ENCODE data around the gene TMEM235.
"Not testable (repeated sequence)": the region's sequence is repeated elsewhere in the genome, so short reads cannot be mapped to it uniquely, and the experiment has no call there.

The TMEM235 gene

DNA sequence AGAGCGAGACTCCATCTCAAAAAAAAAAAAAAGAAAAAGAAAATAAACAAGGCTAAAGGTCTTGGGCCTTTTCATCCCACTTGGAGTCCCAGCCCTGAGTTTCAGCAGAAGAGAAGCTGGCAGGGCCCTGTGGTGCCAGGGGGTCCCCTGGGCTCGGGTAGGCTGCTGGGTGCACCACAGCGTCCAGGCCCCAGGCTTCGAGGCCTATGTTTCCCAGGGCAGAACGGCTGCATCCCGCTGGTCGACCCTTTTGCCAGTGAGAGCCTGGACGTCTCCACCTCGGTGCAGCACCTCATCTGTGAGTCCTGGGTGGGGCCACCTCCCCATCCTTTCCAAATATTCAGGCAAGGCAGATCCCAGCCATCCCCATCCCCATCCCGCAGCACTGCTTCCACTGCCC is 2.2 kb downstream of the TMEM235 start:
- ChIA-PET CTCF (interaction anchor here (8.6 kb wide), 1 partner anchor 16 kb away, joined by 60 read pairs; no protein-coding TSS in a partner anchor), POLR2A (no interaction called here)
- no peak overlapping the region for H3K27ac ChIP-seq (ENCODE audit: extremely low read depth, low read depth, low read length)
- no peaks in the 10 kb centered on the region for H3K4me1 ChIP-seq (ENCODE audit: control insufficient read depth, insufficient read depth, low read length)
- H3K4me3 ChIP-seq (ENCODE audit: low read depth, low read length): no peak overlapping the region
- TF ChIP-seq ZNF530 (tag by site-specific recombination; IDR thresholded peaks at IDR 0.05; ENCODE audit: low read depth) (no peak), HOXA7 (CRISPR knock-in tag; IDR thresholded peaks at IDR 0.05; ENCODE audit: borderline replicate concordance) (no peak), GLI4 (tag by site-specific recombination; IDR thresholded peaks at IDR 0.05) (no peak)
- TF ChIP-seq, protein P1, sequence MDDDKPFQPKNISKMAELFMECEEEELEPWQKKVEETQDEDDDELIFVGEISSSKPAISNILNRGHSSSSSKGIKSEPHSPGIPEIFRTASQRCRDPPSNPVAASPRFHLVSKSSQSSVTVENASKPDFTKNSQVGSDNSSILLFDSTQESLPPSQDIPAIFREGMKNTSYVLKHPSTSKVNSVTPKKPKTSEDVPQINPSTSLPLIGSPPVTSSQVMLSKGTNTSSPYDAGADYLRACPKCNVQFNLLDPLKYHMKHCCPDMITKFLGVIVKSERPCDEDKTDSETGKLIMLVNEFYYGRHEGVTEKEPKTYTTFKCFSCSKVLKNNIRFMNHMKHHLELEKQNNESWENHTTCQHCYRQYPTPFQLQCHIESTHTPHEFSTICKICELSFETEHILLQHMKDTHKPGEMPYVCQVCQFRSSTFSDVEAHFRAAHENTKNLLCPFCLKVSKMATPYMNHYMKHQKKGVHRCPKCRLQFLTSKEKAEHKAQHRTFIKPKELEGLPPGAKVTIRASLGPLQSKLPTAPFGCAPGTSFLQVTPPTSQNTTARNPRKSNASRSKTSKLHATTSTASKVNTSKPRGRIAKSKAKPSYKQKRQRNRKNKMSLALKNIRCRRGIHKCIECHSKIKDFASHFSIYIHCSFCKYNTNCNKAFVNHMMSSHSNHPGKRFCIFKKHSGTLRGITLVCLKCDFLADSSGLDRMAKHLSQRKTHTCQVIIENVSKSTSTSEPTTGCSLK (tag by site-specific recombination; IDR thresholded peaks at IDR 0.05): no peak
- TF ChIP-seq, protein P2, sequence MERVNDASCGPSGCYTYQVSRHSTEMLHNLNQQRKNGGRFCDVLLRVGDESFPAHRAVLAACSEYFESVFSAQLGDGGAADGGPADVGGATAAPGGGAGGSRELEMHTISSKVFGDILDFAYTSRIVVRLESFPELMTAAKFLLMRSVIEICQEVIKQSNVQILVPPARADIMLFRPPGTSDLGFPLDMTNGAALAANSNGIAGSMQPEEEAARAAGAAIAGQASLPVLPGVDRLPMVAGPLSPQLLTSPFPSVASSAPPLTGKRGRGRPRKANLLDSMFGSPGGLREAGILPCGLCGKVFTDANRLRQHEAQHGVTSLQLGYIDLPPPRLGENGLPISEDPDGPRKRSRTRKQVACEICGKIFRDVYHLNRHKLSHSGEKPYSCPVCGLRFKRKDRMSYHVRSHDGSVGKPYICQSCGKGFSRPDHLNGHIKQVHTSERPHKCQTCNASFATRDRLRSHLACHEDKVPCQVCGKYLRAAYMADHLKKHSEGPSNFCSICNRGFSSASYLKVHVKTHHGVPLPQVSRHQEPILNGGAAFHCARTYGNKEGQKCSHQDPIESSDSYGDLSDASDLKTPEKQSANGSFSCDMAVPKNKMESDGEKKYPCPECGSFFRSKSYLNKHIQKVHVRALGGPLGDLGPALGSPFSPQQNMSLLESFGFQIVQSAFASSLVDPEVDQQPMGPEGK (tag by site-specific recombination; IDR thresholded peaks at IDR 0.05): no peak
- no peaks in the 10 kb centered on the region for H3K36me3 ChIP-seq (ENCODE audit: control insufficient read depth in 2 of 2, insufficient read depth in 1 of 2, low read length in 2 of 2)
- no peaks in the 10 kb centered on the region for H3K9me3 ChIP-seq (ENCODE audit: control insufficient read depth, insufficient read depth, low read depth, low read length)

DNA sequence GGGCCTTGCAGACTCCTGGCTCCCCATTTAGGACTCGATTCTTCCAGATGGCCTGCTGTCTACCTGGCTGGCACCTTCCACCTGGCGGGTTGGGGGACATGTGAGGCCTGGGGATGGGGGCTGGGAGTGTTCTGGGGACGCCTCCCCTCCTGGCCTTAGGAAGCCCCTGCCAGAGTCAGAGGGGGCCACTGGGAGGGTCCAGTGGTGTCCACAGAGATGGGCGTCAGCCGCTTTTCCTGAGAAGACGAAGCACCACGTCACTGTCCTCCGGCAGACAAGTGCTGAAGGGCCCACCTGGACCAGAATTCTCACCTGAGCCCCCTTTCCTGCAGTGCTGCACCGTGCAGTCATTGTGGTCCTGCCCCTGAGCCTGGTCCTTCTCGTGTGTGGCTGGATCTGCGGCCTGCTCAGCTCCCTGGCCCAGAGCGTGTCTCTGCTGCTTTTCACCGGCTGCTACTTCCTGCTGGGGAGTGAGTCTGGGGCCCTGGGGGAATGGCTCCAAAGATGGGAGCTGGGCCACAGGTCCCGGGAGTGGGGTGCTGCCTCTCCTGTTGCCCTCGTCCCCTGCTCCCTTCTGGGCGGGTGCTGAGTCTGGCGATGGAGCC is 2.9 kb downstream of the TMEM235 start:
- ChIA-PET CTCF (interaction anchor here (1.0 to 8.6 kb wide), 2 partner anchors 15 to 26 kb away, joined by 4 to 60 read pairs; no protein-coding TSS in a partner anchor), POLR2A (no interaction called here)
- no peaks in the 10 kb centered on the region for H3K36me3 ChIP-seq (ENCODE audit: control insufficient read depth in 2 of 2, insufficient read depth in 1 of 2, low read length in 2 of 2)

DNA sequence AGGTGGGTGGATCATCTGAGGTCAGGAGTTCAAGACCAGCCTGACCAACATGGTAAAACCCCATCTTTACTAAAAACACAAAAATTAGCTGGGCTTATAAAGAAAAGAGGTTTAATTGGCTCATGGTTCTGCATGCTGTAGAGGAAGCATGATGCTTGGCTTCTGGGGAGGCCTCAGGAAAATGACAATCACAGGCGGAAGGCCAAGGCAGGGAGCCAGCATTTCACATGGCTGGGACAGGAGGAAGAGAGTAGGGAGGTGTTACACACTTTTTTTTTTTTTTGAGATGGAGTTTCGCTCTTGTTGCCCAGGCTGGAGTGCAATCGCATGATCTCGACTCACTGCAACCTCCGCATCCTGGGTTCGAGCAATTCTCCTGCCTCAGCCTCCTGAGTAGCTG is 3.6 kb downstream of the TMEM235 start:
- H3K4me3 ChIP-seq (ENCODE audit: low read depth, low read length); H3K36me3 ChIP-seq (ENCODE audit: control insufficient read depth in 2 of 2, insufficient read depth in 1 of 2, low read length in 2 of 2); H3K27ac ChIP-seq (ENCODE audit: extremely low read depth, low read depth, low read length); H3K4me1 ChIP-seq (ENCODE audit: control insufficient read depth, insufficient read depth, low read length); H3K9me3 ChIP-seq (ENCODE audit: control insufficient read depth, insufficient read depth, low read depth, low read length); POLR2A ChIA-PET: not testable (repeated sequence)
- CTCF ChIA-PET: interaction anchor here (1.0 to 8.6 kb wide), 2 partner anchors 15 to 25 kb away, joined by 4 to 60 read pairs; no protein-coding TSS in a partner anchor

More for the DNA sequence above, 2.9 kb downstream of the TMEM235 start:
- H3K4me1 ChIP-seq (ENCODE audit: control insufficient read depth, insufficient read depth, low read length): no peaks in the 10 kb centered on the region
- no peak overlapping the region for H3K27ac ChIP-seq (ENCODE audit: extremely low read depth, low read depth, low read length)
- TF ChIP-seq MZF1 (tag by site-specific recombination; IDR thresholded peaks at IDR 0.05; ENCODE audit: borderline replicate concordance) (no peak), ZBTB48 (tag by site-specific recombination; IDR thresholded peaks at IDR 0.05) (no peak), ZNF561 (tag by site-specific recombination; IDR thresholded peaks at IDR 0.05; ENCODE audit: borderline replicate concordance) (no peak), RBAK (tag by site-specific recombination; IDR thresholded peaks at IDR 0.05) (no peak)
- TF ChIP-seq, protein P3, sequence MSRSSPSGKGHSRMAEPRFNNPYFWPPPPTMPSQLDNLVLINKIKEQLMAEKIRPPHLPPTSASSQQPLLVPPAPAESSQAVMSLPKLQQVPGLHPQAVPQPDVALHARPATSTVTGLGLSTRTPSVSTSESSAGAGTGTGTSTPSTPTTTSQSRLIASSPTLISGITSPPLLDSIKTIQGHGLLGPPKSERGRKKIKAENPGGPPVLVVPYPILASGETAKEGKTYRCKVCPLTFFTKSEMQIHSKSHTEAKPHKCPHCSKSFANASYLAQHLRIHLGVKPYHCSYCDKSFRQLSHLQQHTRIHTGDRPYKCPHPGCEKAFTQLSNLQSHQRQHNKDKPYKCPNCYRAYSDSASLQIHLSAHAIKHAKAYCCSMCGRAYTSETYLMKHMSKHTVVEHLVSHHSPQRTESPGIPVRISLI (tag by site-specific recombination; IDR thresholded peaks at IDR 0.05): no peak
- TF ChIP-seq, protein P4, sequence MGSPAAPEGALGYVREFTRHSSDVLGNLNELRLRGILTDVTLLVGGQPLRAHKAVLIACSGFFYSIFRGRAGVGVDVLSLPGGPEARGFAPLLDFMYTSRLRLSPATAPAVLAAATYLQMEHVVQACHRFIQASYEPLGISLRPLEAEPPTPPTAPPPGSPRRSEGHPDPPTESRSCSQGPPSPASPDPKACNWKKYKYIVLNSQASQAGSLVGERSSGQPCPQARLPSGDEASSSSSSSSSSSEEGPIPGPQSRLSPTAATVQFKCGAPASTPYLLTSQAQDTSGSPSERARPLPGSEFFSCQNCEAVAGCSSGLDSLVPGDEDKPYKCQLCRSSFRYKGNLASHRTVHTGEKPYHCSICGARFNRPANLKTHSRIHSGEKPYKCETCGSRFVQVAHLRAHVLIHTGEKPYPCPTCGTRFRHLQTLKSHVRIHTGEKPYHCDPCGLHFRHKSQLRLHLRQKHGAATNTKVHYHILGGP (tag by site-specific recombination; IDR thresholded peaks at IDR 0.05): no peak
- H3K9me3 ChIP-seq (ENCODE audit: control insufficient read depth, insufficient read depth, low read depth, low read length): no peaks in the 10 kb centered on the region
- no peak overlapping the region for H3K4me3 ChIP-seq (ENCODE audit: low read depth, low read length)

Measured in HEK293 (cell line).